Testis (tissue), 2 donors: Measurements from ENCODE around the gene TMEM253.

Source experiments
- POLR2A ChIP-seq: fragments of 450-650 bp; IDR thresholded peaks from one replicate; pipeline ENCODE4 v1.6.1; 2017; ENCODE audit warnings: antibody characterized with exemption, mild to moderate bottlenecking, moderate library complexity
- TF ChIP-seq, protein P1 (sequence below), 3 experiments: fragments of 450-650 bp in 2 of 3; fragments of 200-600 bp in 1 of 3; sonication (generic) in 1 of 3; IDR thresholded peaks; one replicate each; pipeline ENCODE4 v1.5.1; 2016 to 2019; ENCODE audit warnings: antibody characterized with exemption in 3 of 3, mild to moderate bottlenecking in 2 of 3, moderate library complexity in 1 of 3

DNA sequence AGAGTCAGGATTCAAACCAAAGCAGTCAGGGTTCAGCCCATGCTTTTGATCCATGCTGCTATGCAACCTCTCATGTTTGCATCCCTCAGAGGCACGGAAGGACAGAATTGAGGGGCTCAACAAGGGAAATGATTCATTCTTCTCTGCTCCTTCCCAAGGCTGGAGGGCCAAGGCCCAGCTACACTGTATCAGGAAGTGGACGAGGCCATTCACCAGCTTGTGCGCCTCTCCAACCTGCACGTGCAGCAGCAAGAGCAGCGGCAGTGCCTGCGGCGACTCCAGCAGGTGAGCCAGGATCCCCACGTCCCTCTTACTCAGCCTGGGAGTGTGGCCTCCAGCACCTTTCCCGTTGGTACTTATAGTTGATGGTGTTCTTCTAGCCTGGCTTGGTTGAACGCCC is 22.1 kb upstream of the TMEM253 start:
- TF ChIP-seq, protein P1, sequence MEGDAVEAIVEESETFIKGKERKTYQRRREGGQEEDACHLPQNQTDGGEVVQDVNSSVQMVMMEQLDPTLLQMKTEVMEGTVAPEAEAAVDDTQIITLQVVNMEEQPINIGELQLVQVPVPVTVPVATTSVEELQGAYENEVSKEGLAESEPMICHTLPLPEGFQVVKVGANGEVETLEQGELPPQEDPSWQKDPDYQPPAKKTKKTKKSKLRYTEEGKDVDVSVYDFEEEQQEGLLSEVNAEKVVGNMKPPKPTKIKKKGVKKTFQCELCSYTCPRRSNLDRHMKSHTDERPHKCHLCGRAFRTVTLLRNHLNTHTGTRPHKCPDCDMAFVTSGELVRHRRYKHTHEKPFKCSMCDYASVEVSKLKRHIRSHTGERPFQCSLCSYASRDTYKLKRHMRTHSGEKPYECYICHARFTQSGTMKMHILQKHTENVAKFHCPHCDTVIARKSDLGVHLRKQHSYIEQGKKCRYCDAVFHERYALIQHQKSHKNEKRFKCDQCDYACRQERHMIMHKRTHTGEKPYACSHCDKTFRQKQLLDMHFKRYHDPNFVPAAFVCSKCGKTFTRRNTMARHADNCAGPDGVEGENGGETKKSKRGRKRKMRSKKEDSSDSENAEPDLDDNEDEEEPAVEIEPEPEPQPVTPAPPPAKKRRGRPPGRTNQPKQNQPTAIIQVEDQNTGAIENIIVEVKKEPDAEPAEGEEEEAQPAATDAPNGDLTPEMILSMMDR (IDR thresholded peaks at IDR 0.05): no peak
- TF ChIP-seq POLR2A: no peak
